ENCODE data around the gene PCDH9. TPM values are rescaled to one million over a fixed set of nuclear protein-coding genes. Genes with fewer than 3 reads are reported as not detected.

PCDH9 gene
- total RNA-seq, 1 experiment from 2014 or later = 0.11 TPM

DNA sequence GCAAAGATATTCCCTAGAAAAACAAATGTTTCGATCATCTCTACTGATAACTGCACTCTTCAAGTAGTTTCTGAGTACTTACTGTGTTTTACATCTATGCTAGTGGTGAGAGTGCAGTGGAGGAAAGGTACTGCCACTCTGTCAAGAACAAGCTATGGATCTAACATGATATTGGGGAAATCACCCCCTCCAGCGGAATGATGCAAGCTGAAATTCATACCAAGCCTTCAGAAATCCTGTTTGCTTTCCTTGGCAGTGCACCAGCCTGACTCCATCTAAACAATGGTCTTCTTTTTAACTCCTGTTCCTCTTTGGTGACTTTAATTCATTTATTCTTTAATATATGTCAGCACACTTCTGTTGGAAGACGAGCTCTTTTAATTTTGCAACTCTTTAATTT lies 238.0 kb downstream of the PCDH9 start:
- CTCF ChIA-PET = no interaction called here
- Mint-ChIP-seq H3K36me3 (ENCODE audit: insufficient read depth, unreplicated experiment) (no peaks in the 10 kb centered on the region), H3K9me3 (ENCODE audit: unreplicated experiment) (no peaks in the 10 kb centered on the region), H3K27me3 (ENCODE audit: insufficient read depth, unreplicated experiment) (no peaks in the 10 kb centered on the region), H3K27ac (ENCODE audit: unreplicated experiment) (no peak overlapping the region), H3K4me1 (ENCODE audit: low read depth, unreplicated experiment) (no peaks in the 10 kb centered on the region), H3K4me3 (ENCODE audit: unreplicated experiment) (no peak overlapping the region)
- no peak overlapping the region for H3K4me3 ChIP-seq (ENCODE audit: low read depth, low read length)
- H3K9me3 ChIP-seq = no peaks in the 10 kb centered on the region
- no peaks in the 10 kb centered on the region; the same call in 1 of the 2 replicates for H3K27me3 ChIP-seq (replicated peaks; ENCODE audit: control insufficient read depth, insufficient read depth, low read length)
- no peaks in the 10 kb centered on the region for H3K4me1 ChIP-seq
- intact Hi-C loops (cut with micrococcal nuclease; ENCODE audit: unreplicated experiment) = no loop called here
- no peak for DNase-seq
- POLR2A ChIA-PET = no interaction called here
- BruUV-seq (replicated peaks) = no TSS peak
- no peaks in the 10 kb centered on the region for H3K36me3 ChIP-seq (ENCODE audit: control insufficient read depth, insufficient read depth, low read length)
- TF ChIP-seq, protein P1, sequence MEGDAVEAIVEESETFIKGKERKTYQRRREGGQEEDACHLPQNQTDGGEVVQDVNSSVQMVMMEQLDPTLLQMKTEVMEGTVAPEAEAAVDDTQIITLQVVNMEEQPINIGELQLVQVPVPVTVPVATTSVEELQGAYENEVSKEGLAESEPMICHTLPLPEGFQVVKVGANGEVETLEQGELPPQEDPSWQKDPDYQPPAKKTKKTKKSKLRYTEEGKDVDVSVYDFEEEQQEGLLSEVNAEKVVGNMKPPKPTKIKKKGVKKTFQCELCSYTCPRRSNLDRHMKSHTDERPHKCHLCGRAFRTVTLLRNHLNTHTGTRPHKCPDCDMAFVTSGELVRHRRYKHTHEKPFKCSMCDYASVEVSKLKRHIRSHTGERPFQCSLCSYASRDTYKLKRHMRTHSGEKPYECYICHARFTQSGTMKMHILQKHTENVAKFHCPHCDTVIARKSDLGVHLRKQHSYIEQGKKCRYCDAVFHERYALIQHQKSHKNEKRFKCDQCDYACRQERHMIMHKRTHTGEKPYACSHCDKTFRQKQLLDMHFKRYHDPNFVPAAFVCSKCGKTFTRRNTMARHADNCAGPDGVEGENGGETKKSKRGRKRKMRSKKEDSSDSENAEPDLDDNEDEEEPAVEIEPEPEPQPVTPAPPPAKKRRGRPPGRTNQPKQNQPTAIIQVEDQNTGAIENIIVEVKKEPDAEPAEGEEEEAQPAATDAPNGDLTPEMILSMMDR (IDR thresholded peaks at IDR 0.05; ENCODE audit: insufficient read depth in 1 of 2, low read depth in 1 of 2, low read length in 1 of 2, severe bottlenecking in 1 of 2, unreplicated experiment in 1 of 2) = no peak

DNA sequence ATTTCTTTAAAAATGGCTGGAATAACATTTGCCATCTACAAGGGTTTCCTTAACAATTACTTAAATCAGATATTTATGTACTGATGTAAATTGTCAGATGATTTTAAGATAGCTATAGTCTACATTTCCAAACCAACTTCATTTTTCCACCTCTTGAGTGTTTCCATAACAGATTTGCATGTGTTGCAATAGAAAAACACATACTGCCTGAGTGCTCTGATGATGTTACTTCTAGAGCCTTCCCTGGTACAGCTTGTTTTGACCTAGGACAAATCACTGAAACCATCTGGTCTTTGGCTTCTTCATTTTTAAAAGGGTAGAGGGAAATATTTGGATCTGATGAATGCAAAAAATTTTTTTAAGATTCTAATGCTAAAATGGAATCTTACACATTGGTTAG lies 245.9 kb downstream of the PCDH9 start:
- Mint-ChIP-seq H3K27me3 (ENCODE audit: insufficient read depth, unreplicated experiment) (no peaks in the 10 kb centered on the region), H3K4me1 (ENCODE audit: low read depth, unreplicated experiment) (no peaks in the 10 kb centered on the region), H3K4me3 (ENCODE audit: unreplicated experiment) (no peak overlapping the region), H3K36me3 (ENCODE audit: insufficient read depth, unreplicated experiment) (no peaks in the 10 kb centered on the region), H3K9me3 (ENCODE audit: unreplicated experiment) (no peaks in the 10 kb centered on the region), H3K27ac (ENCODE audit: unreplicated experiment) (no peak overlapping the region)
- BruUV-seq (replicated peaks) = no TSS peak
- ChIA-PET POLR2A (no interaction called here), CTCF (no interaction called here)
- Histone ChIP-seq H3K4me1 (no peaks in the 10 kb centered on the region), H3K36me3 (ENCODE audit: control insufficient read depth, insufficient read depth, low read length) (no peaks in the 10 kb centered on the region), H3K9me3 (no peaks in the 10 kb centered on the region), H3K4me3 (ENCODE audit: low read depth, low read length) (no peak overlapping the region), H3K27me3 (replicated peaks; ENCODE audit: control insufficient read depth, insufficient read depth, low read length) (no peaks in the 10 kb centered on the region)
- no peak for DNase-seq
- intact Hi-C loops (cut with micrococcal nuclease; ENCODE audit: unreplicated experiment) = no loop called here
- TF ChIP-seq, protein P1 (IDR thresholded peaks at IDR 0.05; ENCODE audit: insufficient read depth in 1 of 2, low read depth in 1 of 2, low read length in 1 of 2, severe bottlenecking in 1 of 2, unreplicated experiment in 1 of 2) = no peak

DNA sequence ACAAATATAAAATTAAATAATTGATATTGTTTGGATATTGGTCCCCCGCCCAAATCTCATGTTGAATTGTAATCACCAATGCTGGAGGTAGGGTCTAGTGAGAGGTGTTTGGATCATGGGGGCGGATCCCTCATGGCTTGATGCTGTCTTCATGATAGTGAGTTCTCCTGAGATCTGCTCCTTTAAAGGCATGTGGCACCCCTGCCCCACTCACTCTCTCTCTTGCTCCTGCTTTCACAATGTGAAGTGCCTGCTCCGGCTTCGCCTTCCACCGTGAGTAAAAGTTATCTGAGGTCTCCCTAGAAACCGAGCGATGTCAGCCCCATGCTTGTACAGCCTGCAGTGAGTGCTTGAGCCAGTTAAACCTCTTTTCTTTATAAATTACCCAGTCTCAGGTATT lies 248.2 kb downstream of the PCDH9 start:
- no peak overlapping the region for H3K27ac Mint-ChIP-seq (ENCODE audit: unreplicated experiment)
- ChIA-PET POLR2A (no interaction called here), CTCF (no interaction called here)
- no TSS peak for BruUV-seq (replicated peaks)
- intact Hi-C loops (cut with micrococcal nuclease; ENCODE audit: unreplicated experiment) = no loop called here
- H3K9me3 ChIP-seq = no peaks in the 10 kb centered on the region
- H3K36me3 ChIP-seq (ENCODE audit: control insufficient read depth, insufficient read depth, low read length) = no peaks in the 10 kb centered on the region
- H3K4me3 Mint-ChIP-seq (ENCODE audit: unreplicated experiment) = no peak overlapping the region
- H3K27me3 Mint-ChIP-seq (ENCODE audit: insufficient read depth, unreplicated experiment) = no peaks in the 10 kb centered on the region
- H3K36me3 Mint-ChIP-seq (ENCODE audit: insufficient read depth, unreplicated experiment) = no peaks in the 10 kb centered on the region
- H3K27me3 ChIP-seq (replicated peaks; ENCODE audit: control insufficient read depth, insufficient read depth, low read length) = no peaks in the 10 kb centered on the region
- no peak overlapping the region for H3K4me3 ChIP-seq (ENCODE audit: low read depth, low read length)
- no peaks in the 10 kb centered on the region for H3K4me1 ChIP-seq
- no peak for DNase-seq
- H3K4me1 Mint-ChIP-seq (ENCODE audit: low read depth, unreplicated experiment) = no peaks in the 10 kb centered on the region
- TF ChIP-seq, protein P1 (IDR thresholded peaks at IDR 0.05; ENCODE audit: insufficient read depth in 1 of 2, low read depth in 1 of 2, low read length in 1 of 2, severe bottlenecking in 1 of 2, unreplicated experiment in 1 of 2) = no peak
- no peaks in the 10 kb centered on the region for H3K9me3 Mint-ChIP-seq (ENCODE audit: unreplicated experiment)

Data from Caco-2 (cell line).